Naive B cell (primary cell): ENCODE results near the gene ANO8. TPM values are rescaled to one million over a fixed set of nuclear protein-coding genes. Genes with fewer than 3 reads are reported as not detected.
"Not testable (repeated sequence)": the region's sequence is repeated elsewhere in the genome, so short reads cannot be mapped to it uniquely, and the experiment has no call there.

Source experiments
- ATAC-seq, 2 donors: fragments of 150-1000 bp; cut with Tn5 transposase; 2 replicates each; pipeline ENCODE4 v1.10.0; 2021; ENCODE audit warnings: low read depth in 2 of 2, mild to moderate bottlenecking in 2 of 2, moderate library complexity in 2 of 2
- DNase-seq: peaks from one replicate; pipeline ENCODE4 v3.0.0; 2022
- H3K27ac Mint-ChIP-seq, 6 donors: one replicate each; pipeline ENCODE4 v1.8.0; 2020 to 2022; ENCODE audit warnings: mild to moderate bottlenecking in 6 of 6, mixed read lengths in 6 of 6, moderate library complexity in 5 of 6, inconsistent platforms in 2 of 6
- H3K27me3 Mint-ChIP-seq, 3 donors: one replicate each; pipeline ENCODE4 v1.8.0; 2021 to 2022; ENCODE audit warnings: mixed read lengths in 3 of 3, mild to moderate bottlenecking in 1 of 3
- H3K36me3 Mint-ChIP-seq, 2 donors: one replicate each; pipeline ENCODE4 v1.8.0; 2020 to 2022; ENCODE audit warnings: mixed read lengths in 2 of 2, inconsistent platforms in 1 of 2, mild to moderate bottlenecking in 1 of 2
- H3K4me1 Mint-ChIP-seq, 3 donors: one replicate each; pipeline ENCODE4 v1.8.0; 2020 to 2022; ENCODE audit warnings: mixed read lengths in 3 of 3, inconsistent platforms in 1 of 3, mild to moderate bottlenecking in 1 of 3, moderate library complexity in 1 of 3
- H3K4me3 Mint-ChIP-seq, 8 donors: one replicate each; pipeline ENCODE4 v1.8.0; 2020 to 2022; ENCODE audit warnings: mild to moderate bottlenecking in 8 of 8, mixed read lengths in 8 of 8, moderate library complexity in 8 of 8, inconsistent platforms in 2 of 8
- H3K9me3 Mint-ChIP-seq, 7 donors: one replicate each; pipeline ENCODE4 v1.8.0; 2020 to 2022; ENCODE audit warnings: mixed read lengths in 7 of 7, mild to moderate bottlenecking in 5 of 7, inconsistent platforms in 2 of 7, moderate library complexity in 1 of 7
- polyA plus RNA-seq, 6 donors: library from polyadenylated mRNA; unstranded; fragments of 300-500 nt; fragmentation: Illumina TruSeq; gene quantifications; one replicate each; pipeline ENCODE4 v1.2.3, GENCODE V29; 2021; ENCODE audit warnings: low read depth in 6 of 6

The ANO8 gene
- polyA plus RNA-seq, 6 donors from 2014 or later, result not detected

DNA sequence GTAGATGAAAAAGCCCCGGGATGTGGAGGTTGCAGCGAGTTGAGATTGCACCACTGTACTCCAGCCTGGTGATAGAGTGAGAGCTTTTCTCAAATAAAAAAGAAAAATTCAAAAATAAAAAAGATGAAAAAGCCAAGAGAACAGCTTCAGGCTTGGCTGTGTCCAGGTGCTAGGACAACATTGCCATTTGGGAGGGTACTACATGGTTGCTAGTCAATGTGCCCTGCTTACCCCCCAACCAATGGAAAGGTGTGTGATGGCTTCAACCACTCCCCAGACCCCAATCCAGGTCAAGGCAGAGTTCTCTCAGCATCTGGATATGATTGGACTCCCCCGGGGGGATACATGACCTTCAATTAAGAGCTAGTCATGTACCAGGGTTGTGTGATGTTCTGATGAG lies 55.2 kb downstream of the ANO8 start:
- Mint-ChIP-seq H3K4me1 (peaks cover 11 to 14% (median 12%) of the 10 kb centered on the region in 3 donors), H3K9me3 (no peaks in the 10 kb centered on the region), H3K36me3 (peaks cover 0 to 12% of the 10 kb centered on the region in 2 donors), H3K27ac (no peak overlapping the region), H3K27me3 (no peaks in the 10 kb centered on the region), H3K4me3 (peak overlapping the region in 2 of 8 donors; percentile 5 to 36)
- ATAC-seq (no peak), DNase-seq (no peak)

GRCh38 chr19:17275441-17276175 lies 59.0 kb downstream of the ANO8 start:
- H3K36me3 Mint-ChIP-seq, result peaks cover 0 to 12% of the 10 kb centered on the region in 2 donors
- H3K9me3 Mint-ChIP-seq, result no peaks in the 10 kb centered on the region
- peak overlapping the region in 1 of 8 donors; percentile 38 for H3K4me3 Mint-ChIP-seq
- H3K27ac Mint-ChIP-seq, result peak overlapping the region in 1 of 6 donors; percentile 42
- H3K4me1 Mint-ChIP-seq, result peaks cover 0 to 5% (median 0%) of the 10 kb centered on the region in 3 donors
- ATAC-seq (no peak), DNase-seq (no peak)
- no peaks in the 10 kb centered on the region for H3K27me3 Mint-ChIP-seq

- not testable (repeated sequence) for H3K27me3 Mint-ChIP-seq, H3K4me1 Mint-ChIP-seq, H3K9me3 Mint-ChIP-seq, H3K4me3 Mint-ChIP-seq, ATAC-seq, H3K27ac Mint-ChIP-seq, DNase-seq
- H3K36me3 Mint-ChIP-seq, result peaks cover 0 to 12% of the 10 kb centered on the region in 2 donors
Measured at GRCh38 chr19:17274892-17275291, 59.8 kb downstream of the ANO8 start.

Other genes with a start within 250 kb of the ANO8 start
- 10 to 100 TPM; 46.2 to 70.0 (median 58.7) TPM for gene USE1, start 119.5 kb downstream of the ANO8 start, polyA plus RNA-seq
- 10 to 100 TPM; 32.8 to 82.8 (median 39.3) TPM for gene OCEL1, start 108.6 kb downstream of the ANO8 start, polyA plus RNA-seq
- gene NR2F6, start 88.9 kb downstream of the ANO8 start, polyA plus RNA-seq, result 1 to 10 TPM in 3 of 6 donors, under 1 TPM in 2, not detected in 1; 0.33 to 1.6 (median 1.0) TPM
- not detected for gene USHBP1, start 70.1 kb downstream of the ANO8 start, polyA plus RNA-seq
- gene BABAM1, start 67.4 kb downstream of the ANO8 start, polyA plus RNA-seq, result 100 to 1,000 TPM; 102 to 183 (median 108) TPM
- 1 to 10 TPM in 5 of 6 donors, not detected in 1; 1.6 to 3.1 (median 1.9) TPM for gene ANKLE1, start 53.0 kb downstream of the ANO8 start, polyA plus RNA-seq
- gene ABHD8, start 31.4 kb downstream of the ANO8 start, polyA plus RNA-seq, result 1 to 10 TPM; 6.4 to 8.6 (median 7.4) TPM
- gene MRPL34, start 29.0 kb downstream of the ANO8 start, polyA plus RNA-seq, result 100 to 1,000 TPM; 121 to 189 (median 160) TPM
- 10 to 100 TPM; 16.2 to 25.0 (median 22.6) TPM for gene DDA1, start 25.3 kb downstream of the ANO8 start, polyA plus RNA-seq
- gene GTPBP3, start 2.7 kb upstream of the ANO8 start, polyA plus RNA-seq, result 1 to 10 TPM; 5.6 to 9.7 (median 6.8) TPM
- not detected for gene PLVAP, start 42.5 kb upstream of the ANO8 start, polyA plus RNA-seq
- gene CCDC194, start 59.3 kb upstream of the ANO8 start, polyA plus RNA-seq, result not detected
- gene BST2, start 70.8 kb upstream of the ANO8 start, polyA plus RNA-seq, result 100 to 1,000 TPM; 131 to 189 (median 163) TPM
- 10 to 100 TPM; 14.3 to 44.0 (median 25.0) TPM for gene MVB12A, start 85.2 kb upstream of the ANO8 start, polyA plus RNA-seq
- under 1 TPM in 1 of 6 donors, not detected in 5; 0.52 TPM for gene TMEM221, start 113.8 kb upstream of the ANO8 start, polyA plus RNA-seq
- not detected for gene NXNL1, start 126.1 kb upstream of the ANO8 start, polyA plus RNA-seq
- gene SLC27A1, start 135.7 kb upstream of the ANO8 start, polyA plus RNA-seq, result 1 to 10 TPM in 5 of 6 donors, not detected in 1; 1.3 to 3.1 (median 2.3) TPM
- gene PGLS, start 176.8 kb upstream of the ANO8 start, polyA plus RNA-seq, result 10 to 100 TPM; 32.3 to 79.7 (median 73.0) TPM
- 10 to 100 TPM in 5 of 6 donors, 1 to 10 TPM in 1; 5.2 to 21.8 (median 15.2) TPM for gene COLGALT1, start 220.8 kb upstream of the ANO8 start, polyA plus RNA-seq